ENCODE measurements around the gene PCNX2. TPM values are rescaled to one million over a fixed set of nuclear protein-coding genes. Genes with fewer than 3 reads are reported as not detected.

Gene PCNX2
- total and polyA plus RNA-seq, 2 of the 13 experiments (the other 11 are each of a cell fraction or from before 2014, with no cell fraction given) = 0.11 to 0.42 TPM

DNA sequence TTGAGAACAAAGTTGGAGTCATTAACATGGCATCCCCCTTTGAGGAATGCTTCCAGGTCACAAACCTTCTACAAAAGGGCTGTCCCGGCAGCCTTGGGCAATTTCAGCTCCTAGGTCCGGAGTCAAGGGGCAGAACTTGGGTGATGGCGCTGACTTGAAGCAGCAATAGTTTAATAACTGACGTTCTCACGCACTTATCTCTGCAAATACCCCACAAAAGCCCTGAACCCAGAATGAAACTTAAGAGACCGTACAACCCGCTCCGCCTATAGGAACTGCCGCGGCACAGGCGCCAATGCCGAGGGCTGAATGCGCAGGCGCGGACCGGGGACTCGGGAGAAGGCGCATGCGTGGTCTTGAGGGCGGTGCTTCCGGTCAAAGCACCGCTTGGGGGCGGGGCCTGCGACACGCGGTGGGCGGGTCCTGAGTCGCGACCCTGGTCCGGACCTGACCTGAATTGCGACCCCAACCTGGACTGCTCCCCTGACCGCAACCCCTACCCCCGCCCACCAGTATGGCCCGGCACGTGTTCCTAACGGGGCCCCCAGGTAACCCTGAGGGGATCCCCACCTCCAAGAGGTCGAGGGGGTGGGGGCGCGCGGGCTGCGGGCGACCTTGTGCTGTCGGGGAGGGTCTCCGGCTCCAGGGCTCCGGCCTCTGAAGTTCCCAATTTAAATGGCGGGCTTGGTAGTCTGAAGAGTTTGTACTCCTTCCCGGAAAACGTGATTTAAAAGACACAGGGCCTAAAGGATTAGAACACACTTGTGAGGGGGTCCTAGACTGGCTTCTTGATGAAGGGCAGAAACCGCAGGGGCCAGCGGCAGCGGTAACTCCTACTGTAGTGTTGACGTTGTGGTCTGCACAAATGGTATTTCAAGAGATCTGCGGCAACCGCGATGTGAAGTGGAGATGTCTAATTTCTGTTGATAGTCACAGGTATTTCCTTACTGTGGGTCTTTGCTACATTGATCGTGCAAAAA is 345.0 kb downstream of the PCNX2 start, which contains the start of gene NTPCR (continued):
- TF ChIP-seq, protein P1, sequence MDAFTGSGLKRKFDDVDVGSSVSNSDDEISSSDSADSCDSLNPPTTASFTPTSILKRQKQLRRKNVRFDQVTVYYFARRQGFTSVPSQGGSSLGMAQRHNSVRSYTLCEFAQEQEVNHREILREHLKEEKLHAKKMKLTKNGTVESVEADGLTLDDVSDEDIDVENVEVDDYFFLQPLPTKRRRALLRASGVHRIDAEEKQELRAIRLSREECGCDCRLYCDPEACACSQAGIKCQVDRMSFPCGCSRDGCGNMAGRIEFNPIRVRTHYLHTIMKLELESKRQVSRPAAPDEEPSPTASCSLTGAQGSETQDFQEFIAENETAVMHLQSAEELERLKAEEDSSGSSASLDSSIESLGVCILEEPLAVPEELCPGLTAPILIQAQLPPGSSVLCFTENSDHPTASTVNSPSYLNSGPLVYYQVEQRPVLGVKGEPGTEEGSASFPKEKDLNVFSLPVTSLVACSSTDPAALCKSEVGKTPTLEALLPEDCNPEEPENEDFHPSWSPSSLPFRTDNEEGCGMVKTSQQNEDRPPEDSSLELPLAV (CRISPR knock-in tag; conservative IDR thresholded peaks at IDR 0.05; ENCODE audit: low read depth) = no peak
- no peak for TF ChIP-seq ZBTB8A (CRISPR knock-in tag; IDR thresholded peaks at IDR 0.05; ENCODE audit: borderline replicate concordance, low read depth)
- TF ChIP-seq ZNF737 (CRISPR knock-in tag; IDR thresholded peaks at IDR 0.05; ENCODE audit: borderline replicate concordance) = no peak
- no peak; the same call in 1 of the 2 replicates for TF ChIP-seq ARID5B (CRISPR knock-in tag; IDR thresholded peaks at IDR 0.05)
- no peak for TF ChIP-seq ZNF713 (CRISPR knock-in tag; IDR thresholded peaks at IDR 0.05)
- TF ChIP-seq YEATS4 (CRISPR knock-in tag; IDR thresholded peaks at IDR 0.05; ENCODE audit: borderline replicate concordance) = peak; percentile 62; the same call in 1 of the 2 replicates
- no peak for TF ChIP-seq ZSCAN25 (CRISPR knock-in tag; IDR thresholded peaks at IDR 0.05)
- no peak for TF ChIP-seq MXD4 (CRISPR knock-in tag; IDR thresholded peaks at IDR 0.05)
- peak; percentile 41; the same call in 1 of the 2 replicates for TF ChIP-seq ZNF292 (CRISPR knock-in tag; IDR thresholded peaks at IDR 0.05; ENCODE audit: borderline replicate concordance, low read depth)
- TF ChIP-seq ZNF614 (CRISPR knock-in tag; IDR thresholded peaks at IDR 0.05; ENCODE audit: borderline replicate concordance) = no peak
- no peak for TF ChIP-seq ZNF773 (CRISPR knock-in tag; IDR thresholded peaks at IDR 0.05; ENCODE audit: borderline replicate concordance)
- no peak for TF ChIP-seq SIN3B (IDR thresholded peaks at IDR 0.05; ENCODE audit: low read length)
